HFFc6 (cell line): ENCODE data around the gene WDR45B. TPM values are rescaled to one million over a fixed set of nuclear protein-coding genes. Genes with fewer than 3 reads are reported as not detected.

ENCODE experiments used
- DNase-seq: peaks from one replicate; pipeline ENCODE4 v3.0.0-alpha.2; 2018
- H3K27ac Mint-ChIP-seq: 2 replicates; pipeline ENCODE4 v1.8.0; 2020; ENCODE audit warnings: mild to moderate bottlenecking, mixed read lengths
- H3K27me3 Mint-ChIP-seq: 2 replicates; pipeline ENCODE4 v1.8.0; 2021; ENCODE audit warnings: mild to moderate bottlenecking, moderate library complexity, mixed read lengths; ENCODE audit not compliant: insufficient read depth
- H3K36me3 Mint-ChIP-seq: 2 replicates; pipeline ENCODE4 v1.8.0; 2021; ENCODE audit warnings: low read depth, mixed read lengths
- H3K4me1 Mint-ChIP-seq: 2 replicates; pipeline ENCODE4 v1.8.0; 2020; ENCODE audit warnings: low read depth, mixed read lengths
- H3K4me3 Mint-ChIP-seq: 2 replicates; pipeline ENCODE4 v1.8.0; 2020; ENCODE audit warnings: mild to moderate bottlenecking, moderate library complexity, mixed read lengths
- H3K9me3 Mint-ChIP-seq: 2 replicates; pipeline ENCODE4 v1.8.0; 2020; ENCODE audit warnings: mild to moderate bottlenecking, mixed read lengths
- CTCF ChIP-seq: fragments of 200-600 bp; sonication (generic); IDR thresholded peaks from 2 replicates; pipeline ENCODE4 v1.5.0; 2021; ENCODE audit warnings: antibody characterized with exemption, mild to moderate bottlenecking
- total RNA-seq, 6 experiments: library from RNA; stranded (reverse); fragmentation: NEBNext Ultra II Directional; extraction: Animal tissue kit (Norgen Biotek cat#: 25700); gene quantifications; 2 replicates in 1 of 6; 3 replicates in 5 of 6; pipeline ENCODE4 v1.2.3, GENCODE V29; 2021

The WDR45B gene
- total RNA-seq, 6 experiments from 2014 or later, result 60.6 to 73.5 (median 66.3) TPM

- H3K27ac Mint-ChIP-seq, result 0 out of 2 replicates have a peak overlapping the region, but pooled peaks have one; percentile 11
- DNase-seq, result no peak
- H3K4me1 Mint-ChIP-seq, result peaks cover 20% of the 10 kb centered on the region
- H3K36me3 Mint-ChIP-seq, result no peaks in the 10 kb centered on the region; the same call in 1 of the 2 replicates
- TF ChIP-seq CTCF, result no peak
- H3K27me3 Mint-ChIP-seq, result no peaks in the 10 kb centered on the region; the same call in none of the 2 replicates
- H3K9me3 Mint-ChIP-seq, result no peaks in the 10 kb centered on the region
- H3K4me3 Mint-ChIP-seq, result peak overlapping the region; percentile 62
Measured at GRCh38 chr17:82649501-82650261, 1.4 kb upstream of the WDR45B start.

GRCh38 chr17:82648742-82649331 lies 593 bp upstream of the WDR45B start:
- DNase-seq, result no peak
- Mint-ChIP-seq H3K27me3 (no peaks in the 10 kb centered on the region; the same call in none of the 2 replicates), H3K27ac (peak overlapping the region; percentile 66), H3K9me3 (no peaks in the 10 kb centered on the region), H3K4me1 (peaks cover 20% of the 10 kb centered on the region), H3K4me3 (peak overlapping the region; percentile 75), H3K36me3 (no peaks in the 10 kb centered on the region; the same call in 1 of the 2 replicates)
- TF ChIP-seq CTCF, result no peak

GRCh38 chr17:82647593-82648164 lies 565 bp downstream of the WDR45B start:
- Mint-ChIP-seq H3K9me3 (no peaks in the 10 kb centered on the region), H3K36me3 (no peaks in the 10 kb centered on the region; the same call in 1 of the 2 replicates)
- no peak for DNase-seq

GRCh38 chr17:82645516-82645915 lies 2.7 kb downstream of the WDR45B start:
- Mint-ChIP-seq H3K27ac (no peak overlapping the region), H3K4me3 (peak overlapping the region; percentile 87), H3K9me3 (no peaks in the 10 kb centered on the region), H3K4me1 (peaks cover 20% of the 10 kb centered on the region), H3K27me3 (no peaks in the 10 kb centered on the region; the same call in 1 of the 2 replicates), H3K36me3 (peaks cover 6% of the 10 kb centered on the region; the same call in 1 of the 2 replicates)
- no peak for DNase-seq
- no peak for TF ChIP-seq CTCF

More at GRCh38 chr17:82647593-82648164, 565 bp downstream of the WDR45B start:
- H3K27ac Mint-ChIP-seq, result peak overlapping the region; percentile 77
- peaks cover 20% of the 10 kb centered on the region for H3K4me1 Mint-ChIP-seq
- H3K27me3 Mint-ChIP-seq, result no peaks in the 10 kb centered on the region; the same call in none of the 2 replicates
- peak overlapping the region; percentile 87 for H3K4me3 Mint-ChIP-seq
- TF ChIP-seq CTCF, result no peak

- Mint-ChIP-seq H3K9me3 (no peaks in the 10 kb centered on the region), H3K27ac (no peak overlapping the region), H3K4me3 (no peak overlapping the region), H3K36me3 (peaks cover 10% of the 10 kb centered on the region; the same call in 1 of the 2 replicates), H3K4me1 (peaks cover 24% of the 10 kb centered on the region), H3K27me3 (no peaks in the 10 kb centered on the region; the same call in 1 of the 2 replicates)
- DNase-seq, result no peak
- no peak for TF ChIP-seq CTCF
Measured at GRCh38 chr17:82644148-82644547, 4.1 kb downstream of the WDR45B start.
